Stimulated activated CD8-positive, alpha-beta memory T cell treated with anti-CD3 and anti-CD28 coated beads, Interleukin-4, amount 100 ng/mL, for 48 hours (primary cell): Measurements from ENCODE around the gene CUBN.
"Not testable (repeated sequence)": the region's sequence is repeated elsewhere in the genome, so short reads cannot be mapped to it uniquely, and the experiment has no call there.

Source experiments
- DNase-seq: peaks from one replicate; pipeline ENCODE4 v3.0.0-alpha.2; 2020

The CUBN gene

GRCh38 chr10:16853809-16854208, 275.8 kb downstream of the CUBN start:
- DNase-seq: no peak

GRCh38 chr10:16853201-16853600, 276.4 kb downstream of the CUBN start:
- DNase-seq: no peak

GRCh38 chr10:16852624-16853023, 277.0 kb downstream of the CUBN start:
- DNase-seq: no peak

GRCh38 chr10:16848562-16849154, 281.0 kb downstream of the CUBN start:
- DNase-seq: no peak

GRCh38 chr10:16847644-16848043, 282.0 kb downstream of the CUBN start:
- DNase-seq: no peak

- no peak for DNase-seq
These were observed 284.4 kb downstream of the CUBN start for GRCh38 chr10:16845248-16845647.

- DNase-seq: no peak
These were observed 286.2 kb downstream of the CUBN start for GRCh38 chr10:16843252-16843870.

GRCh38 chr10:16835228-16835627, 294.4 kb downstream of the CUBN start:
- no peak for DNase-seq

GRCh38 chr10:16832351-16833080, 297.1 kb downstream of the CUBN start:
- no peak for DNase-seq

- no peak for DNase-seq
These were observed 300.9 kb downstream of the CUBN start for GRCh38 chr10:16828701-16829175.

GRCh38 chr10:16828114-16828568, 301.5 kb downstream of the CUBN start:
- peak; percentile 64 for DNase-seq

- not testable (repeated sequence) for DNase-seq
These were observed 302.1 kb downstream of the CUBN start for GRCh38 chr10:16827474-16827873.

- no peak for DNase-seq
These were observed 306.8 kb downstream of the CUBN start for GRCh38 chr10:16822726-16823360.

GRCh38 chr10:16822027-16822426, 307.6 kb downstream of the CUBN start:
- DNase-seq: no peak

GRCh38 chr10:16820421-16820820, 309.2 kb downstream of the CUBN start:
- no peak for DNase-seq

GRCh38 chr10:16820018-16820417, 309.6 kb downstream of the CUBN start:
- DNase-seq: no peak

- DNase-seq: no peak
These were observed 310.2 kb downstream of the CUBN start for GRCh38 chr10:16819436-16819835.

- no peak for DNase-seq
These were observed 310.6 kb downstream of the CUBN start for GRCh38 chr10:16819026-16819425.

GRCh38 chr10:16817125-16818019, 312.2 kb downstream of the CUBN start, which contains the start of gene RSU1:
RSU1 (minus strand) TSS chr10:16817424; CDS start chr10:16817081, 343 bp downstream.
- DNase-seq: peak; percentile 100

GRCh38 chr10:16816830-16817124, 312.8 kb downstream of the CUBN start:
- no peak for DNase-seq

- DNase-seq: no peak
These were observed 313.4 kb downstream of the CUBN start for GRCh38 chr10:16816171-16816570.

- no peak for DNase-seq
These were observed 315.6 kb downstream of the CUBN start for GRCh38 chr10:16814012-16814411.

- no peak for DNase-seq
These were observed 316.9 kb downstream of the CUBN start for GRCh38 chr10:16812676-16813075.
